ENCODE data around the gene TAS2R60. TPM values are rescaled to one million over a fixed set of nuclear protein-coding genes. Genes with fewer than 3 reads are reported as not detected.
"Not testable (repeated sequence)": the region's sequence is repeated elsewhere in the genome, so short reads cannot be mapped to it uniquely, and the experiment has no call there.

Gene TAS2R60
- total RNA-seq, 1 donor from 2014 or later: not detected

GRCh38 chr7:143422033-143422432 is 21.2 kb upstream of the TAS2R60 start:
- DNase-seq (ENCODE audit: low spot score): no peak
- Mint-ChIP-seq H3K36me3 (ENCODE audit: low read depth) (no peaks in the 10 kb centered on the region), H3K4me3 (ENCODE audit: unreplicated experiment) (no peak overlapping the region), H3K27me3 (ENCODE audit: low read depth) (peaks cover 12% of the 10 kb centered on the region), H3K4me1 (ENCODE audit: low read depth) (no peaks in the 10 kb centered on the region), H3K27ac (ENCODE audit: unreplicated experiment) (no peak overlapping the region), H3K9me3 (ENCODE audit: low read depth) (peaks cover 2% of the 10 kb centered on the region)
- no peak for TF ChIP-seq CTCF (IDR thresholded peaks at IDR 0.05)

GRCh38 chr7:143424476-143424875 is 18.8 kb upstream of the TAS2R60 start:
- not testable (repeated sequence) for H3K4me1 Mint-ChIP-seq (ENCODE audit: low read depth); H3K4me3 Mint-ChIP-seq (ENCODE audit: unreplicated experiment); H3K9me3 Mint-ChIP-seq (ENCODE audit: low read depth); DNase-seq (ENCODE audit: low spot score); H3K27ac Mint-ChIP-seq (ENCODE audit: unreplicated experiment); H3K27me3 Mint-ChIP-seq (ENCODE audit: low read depth); H3K36me3 Mint-ChIP-seq (ENCODE audit: low read depth)

GRCh38 chr7:143426479-143427142 is 16.6 kb upstream of the TAS2R60 start:
- no peak for DNase-seq (ENCODE audit: low spot score)
- H3K4me1 Mint-ChIP-seq (ENCODE audit: low read depth): no peaks in the 10 kb centered on the region
- no peaks in the 10 kb centered on the region for H3K36me3 Mint-ChIP-seq (ENCODE audit: low read depth)
- H3K27ac Mint-ChIP-seq (ENCODE audit: unreplicated experiment): no peak overlapping the region
- H3K27me3 Mint-ChIP-seq (ENCODE audit: low read depth): peaks cover 2% of the 10 kb centered on the region
- TF ChIP-seq CTCF (IDR thresholded peaks at IDR 0.05): no peak
- no peak overlapping the region for H3K4me3 Mint-ChIP-seq (ENCODE audit: unreplicated experiment)
- H3K9me3 Mint-ChIP-seq (ENCODE audit: low read depth): no peaks in the 10 kb centered on the region

- no peaks in the 10 kb centered on the region for H3K4me1 Mint-ChIP-seq (ENCODE audit: low read depth)
These were observed 13.2 kb upstream of the TAS2R60 start for GRCh38 chr7:143429770-143430698.

GRCh38 chr7:143431109-143431508 is 12.1 kb upstream of the TAS2R60 start:
- TF ChIP-seq CTCF (IDR thresholded peaks at IDR 0.05): no peak
- no peak for DNase-seq (ENCODE audit: low spot score)
- peaks cover 2% of the 10 kb centered on the region for H3K36me3 Mint-ChIP-seq (ENCODE audit: low read depth)
- no peaks in the 10 kb centered on the region for H3K4me1 Mint-ChIP-seq (ENCODE audit: low read depth)
- H3K4me3 Mint-ChIP-seq (ENCODE audit: unreplicated experiment): no peak overlapping the region
- no peak overlapping the region for H3K27ac Mint-ChIP-seq (ENCODE audit: unreplicated experiment)
- H3K27me3 Mint-ChIP-seq (ENCODE audit: low read depth): peaks cover 1% of the 10 kb centered on the region
- no peaks in the 10 kb centered on the region for H3K9me3 Mint-ChIP-seq (ENCODE audit: low read depth)

More at GRCh38 chr7:143429770-143430698, 13.2 kb upstream of the TAS2R60 start:
- Mint-ChIP-seq H3K27me3 (ENCODE audit: low read depth) (no peaks in the 10 kb centered on the region), H3K27ac (ENCODE audit: unreplicated experiment) (no peak overlapping the region), H3K36me3 (ENCODE audit: low read depth) (no peaks in the 10 kb centered on the region), H3K9me3 (ENCODE audit: low read depth) (no peaks in the 10 kb centered on the region), H3K4me3 (ENCODE audit: unreplicated experiment) (no peak overlapping the region)
- DNase-seq (ENCODE audit: low spot score): no peak
- no peak for TF ChIP-seq CTCF (IDR thresholded peaks at IDR 0.05)

Data from chondrocyte (in vitro differentiated cells).